GM12878 (cell line): ENCODE results near the gene SSPN. TPM values are rescaled to one million over a fixed set of nuclear protein-coding genes. Genes with fewer than 3 reads are reported as not detected.

Experiments used
- ATAC-seq: fragments of 200-7000 bp; cut with Tn5 transposase; 3 replicates; pipeline ENCODE4 v1.9.1; 2020; ENCODE audit warnings: mild to moderate bottlenecking, moderate library complexity
- BruUV-seq: library from RNA; stranded (reverse); fragments of 400-500 nt; replicated peaks from 2 replicates; lab custom pipeline; 2021; lab: Mats Ljungman, UMichigan
- CTCF ChIA-PET: fragments of 300-600 bp; sonication (Branson Sonifier 250); formaldehyde crosslinking; extraction: SDS; loops from one replicate; lab custom pipeline; 2021; ENCODE audit warnings: inconsistent platforms; lab: Yijun Ruan, JAX
- POLR2A ChIA-PET: fragments of 350-600 bp; formaldehyde crosslinking; extraction: SDS; loops from one replicate; lab custom pipeline; 2021; ENCODE audit warnings: inconsistent platforms; lab: Charles Lee
- RAD21 ChIA-PET: fragments of 300-600 bp; sonication (Branson Sonifier 250); formaldehyde crosslinking; loops from one replicate; lab custom pipeline; 2023; ENCODE audit warnings: antibody characterized with exemption; ENCODE audit not compliant: unreplicated experiment; lab: Charles Lee
- SMC1A ChIA-PET: fragments of 300-600 bp; sonication (Branson Sonifier 250); formaldehyde crosslinking; loops from one replicate; lab custom pipeline; 2023; ENCODE audit not compliant: unreplicated experiment, uncharacterized antibody; lab: Charles Lee
- DNase-seq: peaks from one replicate; pipeline ENCODE4 v3.0.0-alpha.2; 2011; ENCODE audit warnings: low read depth, low spot score
- FAIRE-seq: peaks from 3 replicates; lab custom pipeline; 2011; peaks lifted over from hg19 to GRCh38; lab: Jason Lieb, UNC
- H2AFZ ChIP-seq: 2 replicates; pipeline ENCODE4 v1.6.0; 2011; ENCODE audit warnings: low read depth, low read length, control low read depth; ENCODE audit not compliant: control insufficient read depth
- H3K27ac ChIP-seq: 2 replicates; pipeline ENCODE4 v1.5.1; 2011; ENCODE audit warnings: control low read depth; ENCODE audit not compliant: control insufficient read depth, insufficient read depth
- H3K27me3 ChIP-seq, 2 experiments: replicated peaks in 1 of 2; 2 replicates each; pipeline versions ENCODE4 v1.6.0 to v1.6.1; 2011; ENCODE audit warnings: low read length in 1 of 2; ENCODE audit not compliant: control insufficient read depth in 2 of 2, insufficient read depth in 2 of 2
- H3K36me3 ChIP-seq, 2 experiments: 2 replicates each; pipeline ENCODE4 v1.5.1; 2011; ENCODE audit warnings: low read length in 1 of 2; ENCODE audit not compliant: control insufficient read depth in 2 of 2, insufficient read depth in 2 of 2
- H3K4me1 ChIP-seq: 2 replicates; pipeline ENCODE4 v1.6.1; 2011; ENCODE audit warnings: mild to moderate bottlenecking, low read length, moderate library complexity, mixed read lengths; ENCODE audit not compliant: control insufficient read depth, insufficient read depth
- H3K4me2 ChIP-seq: 2 replicates; pipeline ENCODE4 v1.6.0; 2011; ENCODE audit warnings: control low read depth; ENCODE audit not compliant: control insufficient read depth, insufficient read depth
- H3K4me3 ChIP-seq: fragments of 200-600 bp; sonication (generic); 2 replicates; pipeline ENCODE4 v1.5.1; 2016
- H3K79me2 ChIP-seq: 2 replicates; pipeline ENCODE4 v1.6.0; 2011; ENCODE audit warnings: low read length; ENCODE audit not compliant: control insufficient read depth, insufficient read depth
- H3K9ac ChIP-seq: 2 replicates; pipeline ENCODE4 v1.8.0; 2011; ENCODE audit warnings: low read length, control low read depth, mixed read lengths; ENCODE audit not compliant: control insufficient read depth, insufficient read depth
- H3K9me3 ChIP-seq: replicated peaks from 3 replicates; pipeline ENCODE4 v1.5.1; 2011; ENCODE audit warnings: mild to moderate bottlenecking, low read length; ENCODE audit not compliant: control insufficient read depth, insufficient read depth
- H4K20me1 ChIP-seq: 2 replicates; pipeline ENCODE4 v1.6.0; 2011; ENCODE audit not compliant: control insufficient read depth, insufficient read depth
- BHLHE40 ChIP-seq, 2 experiments: fragments of 450-650 bp in 1 of 2; IDR thresholded peaks; 2 replicates each; pipeline ENCODE4 v1.6.1; 2011 to 2017; ENCODE audit warnings: low read depth in 2 of 2, borderline replicate concordance in 1 of 2, improper control_type of control experiment in 1 of 2, low read length in 1 of 2, mild to moderate bottlenecking in 1 of 2
- E4F1 ChIP-seq: fragments of 450-650 bp; IDR thresholded peaks from 2 replicates; pipeline ENCODE4 v1.6.1; 2018; ENCODE audit warnings: borderline replicate concordance, mild to moderate bottlenecking; ENCODE audit not compliant: partially characterized antibody
- ELK1 ChIP-seq: IDR thresholded peaks from 2 replicates; pipeline ENCODE4 v1.6.1; 2012; ENCODE audit warnings: low read depth, low read length, improper control_type of control experiment
- JUNB ChIP-seq: IDR thresholded peaks from 2 replicates; pipeline ENCODE4 v1.6.1; 2016; ENCODE audit warnings: antibody characterized with exemption, mild to moderate bottlenecking
- MLLT1 ChIP-seq: fragments of 450-650 bp; IDR thresholded peaks from 2 replicates; pipeline ENCODE4 v1.6.1; 2016; ENCODE audit warnings: mild to moderate bottlenecking
- MTA3 ChIP-seq: IDR thresholded peaks from 2 replicates; pipeline ENCODE4 v1.6.1; 2012; ENCODE audit warnings: low read length, inconsistent platforms, borderline replicate concordance
- RBBP5 ChIP-seq: fragments of 200-600 bp; sonication (generic); conservative IDR thresholded peaks from 2 replicates; pipeline ENCODE4 v1.6.1; 2016
- SP1 ChIP-seq: IDR thresholded peaks from one replicate; pipeline ENCODE4 v1.6.1; 2011; ENCODE audit warnings: low read depth, low read length
- ZNF24 ChIP-seq: fragments of 450-650 bp; IDR thresholded peaks from 2 replicates; pipeline ENCODE4 v1.6.1; 2017; ENCODE audit warnings: antibody characterized with exemption, mild to moderate bottlenecking
- WGBS: methylation state at CpG from one replicate; pipeline ENCODE4 v1.1.6; 2016; ENCODE audit warnings: low lambda C conversion rate; ENCODE audit not compliant: insufficient replicate concordance, insufficient coverage; ENCODE audit errors: missing lambda C conversion rate; 5-methylcytosine and 5-hydroxymethylcytosine counted together
- in situ Hi-C: fragments of 300-500 bp; cut with MboI; formaldehyde crosslinking; loops from 9 replicates; pipeline ENCODE4 v1.14.3; 2018; ENCODE audit warnings: mixed read lengths
- intact Hi-C: fragments of 100-400 bp; cut with micrococcal nuclease; formaldehyde crosslinking; loops from one replicate; pipeline ENCODE4 v1.14.2; 2022; ENCODE audit not compliant: unreplicated experiment
- polyA plus RNA-seq, 11 experiments: library from polyadenylated mRNA; depleted of rRNA in 4 of 11; unstranded in 6 of 11; stranded (reverse) in 5 of 11; fragments of >200 nt; fragmentation: Nextera tagmentation in 4 of 11; fragmentation: Illumina TruSeq in 1 of 11; extraction: Ambion mirVana in 4 of 11; extraction: Trizol in 1 of 11; gene quantifications; 1 replicate in 1 of 11; 2 replicates in 10 of 11; pipeline versions ENCODE4 v1.2.1 to v1.2.3, GENCODE V29; 2011 to 2016; ENCODE audit warnings: inconsistent platforms in 2 of 11, missing spikeins in 2 of 11, low read depth in 1 of 11
- total RNA-seq, 4 experiments: library from RNA; depleted of rRNA in 3 of 4; stranded (reverse); fragments of >200 nt in 3 of 4; fragmentation: Illumina TruSeq in 1 of 4; extraction: Trizol in 1 of 4; gene quantifications; 2 replicates each; pipeline versions ENCODE4 v1.2.1 to v1.2.3, GENCODE V29; 2013 to 2021

Gene SSPN
- total and polyA plus RNA-seq, 10 of the 15 experiments (the other 5 are each of a cell fraction or from before 2014, with no cell fraction given), result 0.04 to 0.41 (median 0.28) TPM; not detected in 5

DNA sequence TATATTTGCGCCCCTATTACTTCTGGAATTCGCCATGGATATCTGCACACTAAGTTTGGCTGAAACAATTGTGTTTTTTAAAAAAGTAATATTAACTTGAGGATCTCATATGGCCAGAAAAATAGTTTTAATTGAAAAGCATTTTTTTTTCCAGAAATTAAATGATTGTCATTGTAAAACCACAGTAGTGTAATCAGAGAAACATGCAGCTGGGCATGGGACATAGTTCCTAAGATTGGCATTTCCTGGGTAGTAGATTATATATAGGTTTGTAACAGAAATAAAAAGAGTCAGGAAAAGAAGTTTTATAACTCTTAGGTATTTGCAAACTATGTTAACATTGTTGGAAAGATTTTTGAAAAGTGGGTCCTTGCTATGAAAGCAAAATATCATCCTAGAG lies 17.6 kb downstream of the SSPN start:
- ChIA-PET POLR2A (interaction anchor here (0.6 kb wide), 1 partner anchor 13 kb away, joined by 6 read pairs; no protein-coding TSS in a partner anchor), SMC1A (interaction anchor here (0.6 to 1.5 kb wide), 7 partner anchors 10 to 798 kb away, joined by 3 to 4 read pairs (median 3); no protein-coding TSS in a partner anchor), RAD21 (interaction anchor here (1.1 kb wide), 1 partner anchor 94 kb away, joined by 3 read pairs; no protein-coding TSS in a partner anchor), CTCF (interaction anchor here (0.6 to 1.7 kb wide), 4 partner anchors 9 to 94 kb away, joined by 3 to 5 read pairs (median 4); partner anchors contain the start of gene SSPN)
- DNase-seq, result no peak
- no peak for FAIRE-seq
- H2AFZ ChIP-seq, result no peak overlapping the region
- H3K9me3 ChIP-seq, result no peaks in the 10 kb centered on the region; the same call in 2 of the 3 replicates
- H3K4me3 ChIP-seq, result no peak overlapping the region
- no peak overlapping the region for H3K4me2 ChIP-seq
- intact Hi-C loops (no loop called here), in situ Hi-C loops (no loop called here)
- peaks cover 0 to 2% of the 10 kb centered on the region in 2 experiments; a peak in 2 of 4 replicates for H3K27me3 ChIP-seq
- H3K27ac ChIP-seq, result no peak overlapping the region
- H3K9ac ChIP-seq, result no peak overlapping the region
- no peaks in the 10 kb centered on the region for H3K36me3 ChIP-seq
- TF ChIP-seq RBBP5 (no peak), E4F1 (no peak), SP1 (no peak), MTA3 (no peak), ELK1 (no peak), BHLHE40 (IDR thresholded peaks at IDR 0.05; ENCODE audit: borderline replicate concordance in 1 of 2, low read depth in 2 of 2, low read length in 1 of 2) (no peak), ZNF24 (no peak), MLLT1 (no peak), JUNB (no peak)
- TF ChIP-seq, all 136 proteins: peak for 0
- no TSS peak for BruUV-seq
- H3K4me1 ChIP-seq, result no peaks in the 10 kb centered on the region
- WGBS, result 81% methylated on average over 2 of the region's 2 CpGs
- no peaks in the 10 kb centered on the region for H4K20me1 ChIP-seq
- ATAC-seq, result no peak
- H3K79me2 ChIP-seq, result no peaks in the 10 kb centered on the region
